HG03025 (cell line): ENCODE measurements around the gene FOXD1.
"Not testable (repeated sequence)": the region's sequence is repeated elsewhere in the genome, so short reads cannot be mapped to it uniquely, and the experiment has no call there.

Experiments used
- ATAC-seq: cut with Tn5 transposase; IDR thresholded peaks from one replicate; pipeline ENCODE4 v1.9.1; 2021; ENCODE audit warnings: mild to moderate bottlenecking, moderate library complexity; ENCODE audit not compliant: unreplicated experiment, low FRiP score

The FOXD1 gene

DNA sequence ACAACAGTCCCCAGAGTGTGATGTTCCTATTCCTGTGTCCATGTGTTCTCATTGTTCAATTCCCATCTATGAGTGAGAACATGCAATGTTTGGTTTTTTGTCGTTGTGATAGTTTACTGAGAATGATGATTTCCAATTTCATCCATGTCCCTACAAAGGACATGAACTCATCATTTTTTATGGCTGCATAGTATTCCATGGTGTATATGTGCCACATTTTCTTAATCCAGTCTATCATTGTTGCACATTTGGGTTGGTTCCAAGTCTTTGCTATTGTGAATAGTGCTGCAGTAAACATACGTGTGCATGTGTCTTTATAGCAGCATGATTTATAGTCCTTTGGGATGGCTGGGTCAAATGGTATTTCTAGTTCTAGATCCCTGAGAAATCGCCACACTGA, 20.1 kb upstream of the FOXD1 start:
- ATAC-seq = not testable (repeated sequence)

DNA sequence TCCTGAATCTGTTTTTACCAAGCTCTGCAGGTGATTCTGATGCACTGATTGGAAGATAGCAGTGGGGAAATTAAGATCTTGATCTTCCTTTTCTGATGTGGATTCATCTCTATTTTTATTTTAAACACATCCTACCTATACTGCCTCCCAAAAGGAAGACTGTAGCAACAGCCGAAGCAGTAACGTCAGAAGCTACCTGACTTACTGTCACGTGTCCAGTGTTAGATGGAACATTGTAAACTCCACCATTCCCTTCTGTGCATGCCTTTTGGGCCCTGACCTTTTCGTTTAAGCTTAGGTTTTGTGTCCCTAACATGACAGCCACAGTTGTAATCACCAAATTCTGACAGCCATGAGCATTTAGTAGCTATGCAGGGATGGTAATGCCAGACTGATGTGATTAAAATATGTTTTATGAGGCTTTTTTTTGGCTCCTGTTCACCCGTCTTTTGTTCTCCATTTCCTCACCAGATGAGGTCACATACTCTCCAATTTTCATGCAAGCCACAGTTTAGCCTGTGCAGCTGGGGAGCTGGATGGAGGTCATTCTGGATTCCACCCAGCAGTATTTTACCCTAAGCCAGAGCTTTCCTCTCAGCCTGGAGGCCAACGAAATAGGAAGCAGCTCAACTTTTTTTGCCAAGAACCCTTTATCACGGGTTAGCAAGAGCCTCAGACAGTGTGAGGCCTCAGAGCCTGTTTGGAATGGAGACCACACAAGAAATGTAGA, 15.6 kb upstream of the FOXD1 start:
- ATAC-seq = no peak

DNA sequence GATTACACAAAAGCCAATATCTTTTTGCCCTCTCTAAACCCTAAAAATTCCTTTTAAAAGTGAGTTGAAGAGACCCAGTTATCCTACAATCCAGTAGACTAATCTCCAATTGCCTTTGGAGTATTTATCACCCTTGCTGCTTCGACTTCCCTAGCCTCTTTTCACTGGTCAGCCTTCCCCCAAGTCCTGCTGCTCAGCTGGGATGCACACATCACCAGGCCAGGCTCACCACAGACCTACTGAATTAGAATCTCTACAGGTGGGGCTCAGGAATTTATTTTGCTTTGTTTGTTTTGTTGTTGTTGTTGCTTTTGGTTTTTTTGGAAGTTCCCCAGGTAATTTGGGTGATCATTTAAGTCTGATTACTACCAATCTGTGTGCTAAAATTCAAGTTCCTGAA, 11.6 kb upstream of the FOXD1 start:
- no peak for ATAC-seq

DNA sequence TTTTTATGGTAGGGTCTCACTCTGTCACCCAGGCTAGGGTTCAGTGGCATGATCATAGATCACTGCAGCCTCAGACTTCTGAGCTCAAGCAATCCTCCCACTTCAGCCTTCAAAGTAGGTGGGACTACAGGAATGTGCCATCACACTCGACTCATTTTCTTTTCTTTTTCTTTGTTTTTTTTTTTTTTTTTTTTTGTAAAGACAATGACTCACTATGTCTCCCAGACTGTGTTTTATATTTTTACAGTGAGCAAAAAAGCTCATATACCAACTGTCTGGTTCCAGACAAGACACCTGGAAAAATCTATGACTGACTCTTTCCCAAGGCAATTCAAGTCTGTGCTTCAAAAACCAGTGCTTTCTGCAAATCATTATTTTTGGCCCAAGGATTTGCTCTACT, 10.8 kb upstream of the FOXD1 start:
- no peak for ATAC-seq

DNA sequence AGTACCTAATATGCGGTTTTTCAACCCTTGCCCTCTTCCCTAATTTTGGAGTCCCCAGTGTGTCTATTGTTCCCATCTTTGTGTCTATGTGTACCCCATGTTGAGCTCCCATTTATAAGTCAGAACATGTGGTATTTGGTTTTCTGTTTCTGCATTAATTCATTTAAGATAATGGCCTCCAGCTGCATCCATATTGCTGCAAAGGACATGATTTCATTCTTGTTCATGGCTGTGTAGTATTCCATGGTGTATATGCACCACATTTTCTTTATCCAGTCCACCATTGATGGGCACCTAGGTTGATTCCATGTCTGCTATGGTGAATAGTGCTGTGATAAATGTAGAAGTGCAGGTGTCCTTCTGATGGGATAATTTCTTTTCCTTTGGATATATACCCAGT, 7.9 kb upstream of the FOXD1 start:
- ATAC-seq = not testable (repeated sequence)

DNA sequence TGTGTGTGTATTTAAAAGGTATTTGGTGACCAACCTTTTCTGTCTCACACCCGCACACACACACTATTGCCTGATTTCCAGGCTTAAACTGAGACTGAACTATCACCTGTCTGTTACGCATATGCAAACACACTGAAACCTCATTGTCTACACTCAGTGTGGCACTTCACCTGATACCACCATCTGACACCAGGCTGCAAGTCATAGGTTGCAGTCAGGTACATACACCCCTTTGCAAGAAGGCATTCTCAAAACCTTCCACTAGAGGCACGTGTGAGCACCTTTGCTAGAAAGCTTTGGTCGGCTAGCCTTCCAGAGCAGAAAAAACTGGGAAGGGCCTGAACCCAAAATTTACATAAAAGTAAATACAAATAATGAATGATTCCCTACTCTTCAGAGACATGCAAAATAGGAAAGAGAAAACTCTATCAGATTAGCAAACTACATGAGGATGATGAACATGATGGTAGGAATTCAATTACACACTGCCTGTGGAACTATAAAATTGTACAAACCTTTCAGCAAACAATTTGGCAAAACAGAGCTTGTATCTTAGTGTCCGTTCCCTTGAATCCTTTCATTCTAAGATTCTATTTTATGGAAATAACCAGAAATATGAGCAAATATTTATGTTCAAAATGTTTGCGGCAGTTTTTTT, 5.9 kb upstream of the FOXD1 start:
- ATAC-seq = peak; percentile 59

DNA sequence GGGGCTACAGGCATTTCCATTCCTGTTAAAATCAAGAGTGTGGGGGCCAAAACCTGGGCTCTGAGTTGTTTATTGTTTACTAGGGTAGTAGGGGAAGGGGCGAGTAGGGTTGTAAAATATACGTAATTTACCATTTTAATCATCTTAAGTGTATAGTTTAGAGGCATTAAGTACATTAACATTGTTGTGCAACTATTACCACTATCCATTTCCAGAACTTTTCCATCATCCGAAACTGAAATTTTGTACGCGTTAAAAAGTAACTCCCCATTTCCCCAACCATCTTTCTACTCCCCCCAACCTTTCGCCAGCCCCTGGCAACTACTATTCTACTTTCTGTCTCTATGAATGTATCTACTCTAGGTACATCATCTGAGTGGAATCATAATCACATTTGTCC, 3.6 kb upstream of the FOXD1 start:
- no peak for ATAC-seq

DNA sequence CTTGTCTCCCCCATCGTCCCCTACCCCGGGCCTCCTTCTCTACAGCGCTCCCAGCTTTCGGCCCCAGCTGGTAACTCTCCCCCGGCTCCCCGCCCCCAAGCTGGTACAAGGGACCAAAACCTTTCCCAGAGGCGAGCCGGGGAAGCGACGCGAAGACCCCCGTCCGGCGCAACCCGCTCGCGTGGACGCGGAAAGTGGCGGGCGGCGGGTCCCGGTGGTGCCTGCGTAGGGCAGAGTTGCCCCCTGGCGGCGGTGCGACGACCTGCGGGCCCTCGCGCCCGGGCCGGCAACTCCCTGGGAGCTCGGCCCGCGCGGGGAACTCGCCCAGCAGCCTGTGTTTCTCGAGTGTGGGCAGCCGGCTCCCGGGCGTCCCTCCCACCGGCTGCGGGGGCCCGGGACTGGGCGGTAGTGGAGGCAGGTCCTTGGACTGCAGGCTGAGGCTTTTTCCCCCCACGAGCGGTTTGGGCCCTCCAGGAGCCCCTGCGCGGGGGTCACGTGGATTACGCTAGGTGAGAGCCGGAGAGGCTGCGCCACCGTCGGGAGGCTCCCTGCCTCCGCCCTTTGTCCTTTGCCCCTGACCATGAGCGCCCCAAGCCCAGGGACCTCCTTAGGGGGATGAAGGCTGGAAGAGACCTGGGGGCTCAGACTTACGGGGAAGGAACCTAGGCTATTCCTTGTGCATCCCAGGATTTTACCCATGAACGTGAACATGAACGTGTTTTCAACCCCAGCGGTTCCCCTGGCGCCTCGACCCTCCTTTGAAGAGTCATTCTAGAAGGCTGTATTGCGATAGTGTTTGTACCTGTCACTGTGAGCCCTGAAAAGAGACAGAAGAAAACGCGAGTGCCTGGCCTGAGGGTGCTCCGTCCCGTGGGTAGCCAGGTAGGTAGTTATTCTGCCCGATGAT, 2.9 kb upstream of the FOXD1 start:
- ATAC-seq = no peak

DNA sequence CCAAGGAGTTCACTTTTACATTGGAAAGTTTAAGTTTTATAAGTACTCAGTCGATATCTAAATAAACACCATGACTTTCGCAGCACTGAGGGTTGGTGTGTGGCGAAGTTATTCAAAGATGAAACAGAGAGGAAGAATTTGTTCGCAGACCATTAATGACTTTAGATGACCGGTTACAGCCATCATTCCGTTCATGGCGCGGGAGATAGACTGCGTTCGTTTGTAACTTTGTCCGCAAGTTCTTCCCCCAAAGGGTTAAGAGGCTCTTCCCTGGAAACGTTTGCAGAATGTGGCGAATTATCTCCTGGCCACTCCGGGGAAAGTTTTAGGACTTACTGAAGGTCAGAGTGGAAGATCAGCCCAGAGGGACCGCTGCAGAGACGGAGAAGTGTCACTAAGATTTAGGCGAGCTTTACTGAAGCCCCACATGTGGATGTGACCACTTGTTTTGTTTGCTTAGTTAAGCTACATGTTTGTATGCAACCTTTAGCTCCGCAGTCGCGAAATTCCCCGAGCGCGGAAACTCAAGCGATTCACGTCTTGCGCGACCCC, 2.2 kb upstream of the FOXD1 start:
- no peak for ATAC-seq

DNA sequence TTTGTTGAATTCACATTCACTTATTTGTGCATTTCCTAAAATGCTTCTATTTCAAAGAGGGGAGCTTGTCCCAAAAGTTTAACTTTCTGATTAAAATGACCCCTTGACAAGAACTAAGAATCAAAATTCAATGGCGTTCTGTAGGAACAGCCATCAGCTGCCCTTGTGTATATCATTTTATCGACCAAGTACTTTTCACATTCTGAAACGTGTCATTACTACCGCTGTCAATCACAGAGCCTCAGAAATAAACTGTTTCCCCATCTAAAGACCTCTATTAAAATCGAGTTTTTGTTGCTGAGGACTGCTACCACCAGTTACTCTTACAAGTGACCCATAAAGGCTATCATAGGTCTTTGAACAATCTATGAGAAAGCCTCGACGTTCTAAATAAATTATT, 1.6 kb upstream of the FOXD1 start:
- no peak for ATAC-seq

DNA sequence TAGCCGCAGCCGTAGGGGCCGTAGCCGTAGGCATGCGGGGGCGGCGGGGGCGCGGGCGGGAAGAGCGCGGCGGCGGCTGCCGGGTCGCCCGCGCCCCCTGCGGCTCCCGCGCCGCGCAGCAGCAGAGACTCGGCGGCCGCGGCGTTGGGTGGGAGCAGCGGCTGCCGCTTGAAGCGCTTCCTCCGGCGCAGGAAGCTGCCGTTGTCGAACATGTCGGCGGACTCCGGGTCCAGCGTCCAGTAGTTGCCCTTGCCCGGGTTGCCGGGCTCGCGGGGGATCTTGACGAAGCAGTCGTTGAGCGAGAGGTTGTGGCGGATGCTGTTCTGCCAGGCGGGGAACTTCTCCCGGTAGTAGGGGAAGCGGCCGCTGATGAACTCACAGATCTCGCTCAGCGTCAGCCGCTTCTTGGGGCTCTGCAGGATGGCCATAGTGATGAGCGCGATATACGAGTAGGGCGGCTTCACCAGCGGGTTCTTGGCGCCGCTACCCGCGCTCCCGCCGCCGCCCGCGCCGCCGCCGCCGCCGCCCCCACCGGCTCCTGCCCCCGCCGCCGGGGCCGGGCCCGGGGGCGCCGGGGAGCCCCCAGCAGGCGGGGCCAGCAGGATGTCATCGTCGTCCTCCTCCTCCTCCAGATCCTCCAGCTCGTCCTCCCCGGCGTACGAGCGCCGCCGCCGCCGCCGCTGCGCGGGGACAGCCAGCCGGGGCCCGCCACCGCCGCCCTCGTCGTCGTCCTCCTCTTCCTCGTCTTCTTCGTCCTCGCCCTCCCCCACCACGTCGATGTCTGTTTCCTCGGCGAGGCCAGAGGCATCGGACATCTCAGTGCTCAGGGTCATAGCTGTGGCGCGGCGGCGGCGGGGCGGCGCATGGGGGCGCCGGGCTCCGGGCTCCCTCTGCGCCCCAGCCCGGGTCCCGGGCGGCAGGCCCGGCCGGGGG, 781 bp downstream of the FOXD1 start:
- peak; percentile 31 for ATAC-seq

DNA sequence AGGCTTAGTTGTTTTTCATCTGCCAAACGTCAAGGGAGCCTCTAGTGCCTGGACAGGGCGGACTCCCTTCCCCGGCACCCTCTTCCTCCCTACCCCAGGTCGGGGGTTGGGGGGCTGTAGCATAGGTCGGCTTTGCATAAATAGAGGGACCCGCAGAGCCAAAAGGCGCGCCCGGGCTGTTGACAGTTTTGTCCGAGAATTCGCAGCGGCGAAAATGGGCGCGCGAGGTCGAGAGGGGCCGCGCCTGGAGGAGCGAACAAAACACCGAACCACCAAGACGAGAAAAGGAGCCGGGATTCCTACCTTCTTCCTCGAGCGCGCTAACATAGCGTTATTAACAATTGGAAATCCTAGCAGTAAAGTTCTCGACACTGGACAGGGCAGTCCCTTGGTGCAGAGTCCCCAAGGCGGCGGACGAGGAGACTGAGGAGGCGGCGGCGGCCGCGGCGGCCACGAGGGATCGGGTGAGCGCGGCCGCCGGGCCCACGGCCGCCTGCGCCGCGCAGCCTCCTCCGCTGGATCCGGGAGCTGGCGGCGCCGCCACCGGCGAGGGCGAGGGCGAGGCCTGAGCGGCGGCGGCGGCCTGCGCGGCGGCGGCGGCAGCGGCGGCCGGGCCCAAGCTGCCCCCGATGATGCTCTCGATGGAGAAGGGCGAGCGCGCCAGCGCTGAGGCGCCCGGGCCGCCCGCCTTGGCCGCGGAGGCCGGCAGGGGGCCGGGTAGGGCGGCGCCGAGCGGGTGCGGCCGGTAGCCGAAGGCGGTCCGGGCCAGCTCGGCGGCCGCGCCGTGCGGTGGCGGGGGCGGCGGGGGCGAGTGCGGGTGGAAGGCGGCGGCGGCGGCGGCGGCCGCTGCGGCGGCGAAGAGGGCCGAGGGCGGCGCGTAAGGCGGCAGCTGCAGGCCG, 1.7 kb downstream of the FOXD1 start:
- peak; percentile 37 for ATAC-seq

DNA sequence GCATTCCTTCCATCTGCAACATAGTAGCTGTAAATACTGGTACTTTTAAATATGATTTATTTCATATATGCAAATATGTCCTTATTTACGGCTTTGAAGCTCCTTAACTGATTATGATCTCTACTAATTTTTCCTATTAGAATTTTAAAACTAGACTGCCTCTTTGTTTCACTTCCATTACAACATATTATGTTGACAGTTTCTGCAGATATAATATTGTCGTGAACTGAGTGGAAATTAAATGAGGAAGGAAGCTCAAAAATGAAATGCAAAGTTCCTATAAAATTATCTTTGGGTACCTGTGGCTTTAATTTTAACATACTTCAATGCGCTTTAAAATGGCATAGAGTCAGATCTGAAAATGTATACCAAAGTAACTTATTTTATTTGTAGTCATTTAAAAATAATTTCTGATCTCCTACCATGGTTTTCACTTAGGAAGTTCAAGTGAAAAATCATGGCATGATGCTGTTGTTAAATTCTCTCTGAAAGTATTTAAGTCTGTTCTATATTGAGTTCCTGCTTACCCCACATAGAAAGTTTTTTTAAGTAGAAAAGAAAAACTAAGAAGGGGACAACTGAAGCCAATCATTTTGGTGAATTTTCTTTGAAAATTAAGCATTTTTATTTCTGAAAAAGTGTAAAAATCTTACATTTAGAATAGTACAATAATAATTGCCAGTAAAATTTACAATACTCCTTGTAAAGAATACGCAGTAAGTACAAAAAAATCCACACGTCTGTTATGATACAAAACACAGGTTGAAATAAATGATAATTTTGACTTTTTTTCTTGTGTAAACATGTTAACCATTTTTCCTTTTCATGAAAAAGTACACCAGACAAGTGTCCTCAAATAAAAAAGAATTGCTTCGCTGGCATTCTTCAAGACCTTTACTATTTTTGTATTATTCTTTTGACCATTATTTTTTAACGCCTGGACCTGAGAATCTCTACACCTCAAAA, 2.6 kb downstream of the FOXD1 start:
- ATAC-seq = no peak

DNA sequence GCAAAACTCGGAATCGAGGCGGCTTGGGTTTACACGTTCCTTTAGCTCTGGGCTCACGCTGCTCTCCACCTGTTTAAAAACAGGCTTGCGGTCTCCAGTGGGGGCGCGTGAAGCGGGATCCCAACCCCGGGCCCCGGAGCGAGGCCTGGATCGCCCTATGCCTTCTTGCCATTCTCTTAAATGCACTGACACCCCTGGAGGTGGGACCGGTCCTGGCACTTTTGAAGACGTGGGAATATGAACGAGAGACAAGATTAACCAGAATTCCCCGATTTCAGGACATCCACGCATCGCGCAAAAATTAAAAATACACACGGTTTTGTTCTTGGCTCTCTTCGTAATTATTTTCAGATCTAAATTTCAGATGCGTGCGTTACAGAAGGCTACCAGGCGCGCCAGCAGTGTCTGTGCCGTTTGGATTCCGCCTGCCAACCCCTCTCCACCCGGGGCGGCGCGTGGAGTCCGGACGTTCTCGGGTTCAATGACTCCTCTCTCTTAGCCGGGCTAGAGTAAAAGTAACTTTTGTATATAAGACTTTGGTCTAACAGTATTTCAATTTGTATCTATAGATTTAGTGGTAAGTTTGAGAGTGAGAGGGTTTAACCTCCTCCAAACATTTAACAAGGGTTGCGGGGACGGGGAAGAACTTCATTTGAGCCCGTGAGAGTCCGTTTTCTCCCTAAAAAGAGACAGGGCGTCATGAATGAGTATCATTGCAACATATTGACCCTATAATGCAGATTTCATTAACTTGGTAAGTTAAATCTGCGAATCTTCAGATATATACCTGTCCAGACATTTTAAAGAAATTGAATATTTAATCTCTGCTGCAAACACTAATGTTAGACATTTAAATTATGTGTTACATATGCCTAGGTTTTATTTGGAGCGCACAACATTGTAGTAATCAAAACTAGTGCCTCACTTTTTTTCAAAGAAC, 3.8 kb downstream of the FOXD1 start:
- ATAC-seq = no peak

DNA sequence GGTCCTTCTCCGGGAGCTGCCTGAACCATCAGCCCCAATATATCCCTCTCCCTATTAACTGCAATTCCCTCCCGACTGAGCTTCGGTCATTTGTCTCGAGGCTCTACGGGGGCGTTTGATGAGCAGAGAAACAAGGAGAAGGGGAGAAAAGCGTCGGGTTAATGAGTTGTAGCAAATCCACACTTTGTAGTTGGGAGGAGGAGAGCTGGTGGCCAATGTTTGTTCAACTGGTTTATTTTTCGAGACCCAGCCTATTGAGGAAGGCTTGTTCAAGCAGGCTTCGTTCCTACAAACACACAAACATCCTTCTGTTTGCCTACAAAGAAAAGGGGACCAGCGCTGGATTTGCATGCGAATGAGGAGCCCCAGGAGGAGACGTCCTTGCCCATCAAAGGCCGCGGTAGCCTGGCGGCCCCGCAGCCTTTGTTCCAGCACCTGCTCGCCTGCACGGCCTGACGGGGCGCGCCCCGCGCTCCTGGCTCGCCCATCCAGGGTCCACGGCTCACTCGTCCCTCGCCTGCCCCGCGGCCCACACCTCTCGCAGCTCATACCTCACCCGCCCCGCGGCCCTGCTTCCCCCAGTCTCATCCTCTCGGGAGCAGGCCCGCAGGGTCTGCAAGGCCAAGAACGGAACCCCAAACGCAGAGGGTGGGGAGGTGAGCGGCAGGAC, 4.6 kb downstream of the FOXD1 start:
- no peak for ATAC-seq

DNA sequence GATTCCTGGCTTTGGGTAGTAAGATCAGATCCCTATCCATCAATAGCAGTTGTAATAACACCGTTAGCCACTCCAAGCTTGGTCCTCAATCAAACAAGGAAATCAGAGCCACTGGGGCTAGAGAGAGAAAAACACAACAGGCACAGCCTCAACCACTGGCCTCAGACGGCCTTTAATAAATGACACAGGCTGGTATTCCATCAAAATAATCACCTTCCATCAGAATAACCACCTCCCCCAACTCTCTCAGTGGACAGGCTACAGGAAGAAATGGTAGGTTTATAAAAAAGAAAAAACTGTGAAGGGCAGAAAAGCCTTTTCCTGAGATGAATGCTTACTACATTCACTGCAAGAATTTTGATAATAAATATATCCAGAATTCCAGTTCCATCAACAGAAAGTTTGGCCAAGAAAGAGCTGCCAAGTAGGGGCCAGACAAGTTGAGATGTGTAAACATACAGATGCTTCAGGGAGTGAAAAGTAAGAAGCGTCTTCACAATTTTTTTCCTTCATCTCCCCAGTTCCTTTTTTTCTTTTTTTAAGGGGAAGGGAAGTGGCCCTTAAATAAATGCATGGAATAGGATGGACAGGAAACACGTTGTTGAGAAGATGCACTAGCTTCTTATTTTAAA, 5.5 kb downstream of the FOXD1 start:
- no peak for ATAC-seq
